Gastrocnemius medialis (tissue), 4 donors: ENCODE results near the gene WLS.

Experiments used
- CTCF ChIP-seq, 5 experiments: fragments of 450-650 bp in 3 of 5; fragments of 200-600 bp in 2 of 5; sonication (generic) in 2 of 5; IDR thresholded peaks in 4 of 5; conservative IDR thresholded peaks in 1 of 5; 1 replicate in 4 of 5; 2 replicates in 1 of 5; pipeline ENCODE4 v1.5.1; 2016 to 2019; ENCODE audit warnings: antibody characterized with exemption in 5 of 5, mild to moderate bottlenecking in 3 of 5, moderate library complexity in 3 of 5
- POLR2A ChIP-seq, 2 donors: fragments of 450-650 bp; IDR thresholded peaks; one replicate each; pipeline ENCODE4 v1.6.1; 2017; ENCODE audit warnings: antibody characterized with exemption in 2 of 2, mild to moderate bottlenecking in 2 of 2, moderate library complexity in 2 of 2

- no peak for TF ChIP-seq CTCF (IDR thresholded peaks at IDR 0.05 in 4 of 5, conservative IDR thresholded peaks at IDR 0.05 in 1 of 5)
- no peak for TF ChIP-seq POLR2A (IDR thresholded peaks at IDR 0.05)
Observed at GRCh38 chr1:68142036-68142435, 90.3 kb downstream of the WLS start.
